Stomach (tissue), 9 donors: ENCODE results near the gene TSPAN16. TPM values are rescaled to one million over a fixed set of nuclear protein-coding genes. Genes with fewer than 3 reads are reported as not detected.

Experiments used
- DNase-seq, 2 donors: peaks; one replicate each; pipeline versions ENCODE4 v3.0.0 to v3.0.0-alpha.2; 2013 to 2019
- H3K27ac ChIP-seq, 5 donors: fragments of 200-600 bp in 4 of 5; sonication (generic) in 4 of 5; one replicate each; pipeline ENCODE4 v1.5.1; 2013 to 2019; ENCODE audit warnings: mild to moderate bottlenecking in 1 of 5, moderate library complexity in 1 of 5
- H3K27me3 ChIP-seq, 3 donors: fragments of 200-600 bp; sonication (generic); one replicate each; pipeline ENCODE4 v1.5.1; 2017 to 2019; ENCODE audit warnings: mixed run types in 1 of 3
- H3K36me3 ChIP-seq, 4 donors: fragments of 200-600 bp; sonication (generic); 1 replicate in 3 of 4; 2 replicates in 1 of 4; pipeline ENCODE4 v1.5.1; 2016 to 2019
- H3K4me1 ChIP-seq, 4 donors: fragments of 200-600 bp; sonication (generic); one replicate each; pipeline ENCODE4 v1.5.1; 2016 to 2019
- H3K4me3 ChIP-seq, 4 donors: fragments of 200-600 bp; sonication (generic) in 3 of 4; one replicate each; pipeline ENCODE4 v1.5.1; 2016 to 2019; ENCODE audit warnings: mild to moderate bottlenecking in 1 of 4
- H3K9me3 ChIP-seq, 4 donors: fragments of 200-600 bp; sonication (generic); one replicate each; pipeline ENCODE4 v1.5.1; 2016 to 2019
- EP300 ChIP-seq: sonication (generic); formaldehyde crosslinking; IDR thresholded peaks from one replicate; pipeline ENCODE4 v1.6.1; 2017; ENCODE audit warnings: antibody characterized with exemption
- POLR2A ChIP-seq, 4 donors: fragments of 450-650 bp; IDR thresholded peaks; one replicate each; pipeline ENCODE4 v1.6.1; 2016; ENCODE audit warnings: antibody characterized with exemption in 4 of 4, control low read depth in 2 of 4, mild to moderate bottlenecking in 1 of 4, moderate library complexity in 1 of 4
- POLR2AphosphoS5 ChIP-seq, 3 donors: sonication (generic); formaldehyde crosslinking; IDR thresholded peaks; one replicate each; pipeline ENCODE4 v1.6.1; 2016; ENCODE audit warnings: antibody characterized with exemption in 3 of 3
- WGBS, 5 donors: extraction: QIAGEN DNeasy Blood & Tissue Kit in 3 of 5; methylation state at CpG; one replicate each; pipeline versions ENCODE4 v1.1.5 to v1.1.7; 2013 to 2018; 5-methylcytosine and 5-hydroxymethylcytosine counted together
- intact Hi-C: fragments of 100-400 bp; cut with DNase I; formaldehyde crosslinking; loops from one replicate; pipeline ENCODE4 v1.15.1; 2023; ENCODE audit warnings: low total_unique reads
- polyA plus RNA-seq, 3 donors: library from polyadenylated mRNA; stranded (reverse); fragments of 200-250 nt; gene quantifications; one replicate each; pipeline ENCODE4 v1.2.3, GENCODE V29; 2013
- total RNA-seq, 5 donors: library from RNA; depleted of rRNA; stranded (reverse); fragments of >200 nt; gene quantifications; one replicate each; pipeline versions ENCODE4 v1.1.0 to v1.2.3, GENCODE V29; 2014 to 2016
- TF ChIP-seq, protein P1 (sequence below), 7 experiments: fragments of 450-650 bp in 4 of 7; fragments of 200-600 bp in 3 of 7; sonication (generic) in 3 of 7; IDR thresholded peaks; one replicate each; pipeline ENCODE4 v1.5.1; 2016 to 2019; ENCODE audit warnings: antibody characterized with exemption in 7 of 7, control low read depth in 2 of 7, mild to moderate bottlenecking in 1 of 7
- donor health status: healthy with polysubstance abuse.
- donor health status: Bipolar disorder and iron deficiency.
- donor health status: healthy.

TSPAN16 gene
- total and polyA plus RNA-seq, 8 donors: not detected

DNA sequence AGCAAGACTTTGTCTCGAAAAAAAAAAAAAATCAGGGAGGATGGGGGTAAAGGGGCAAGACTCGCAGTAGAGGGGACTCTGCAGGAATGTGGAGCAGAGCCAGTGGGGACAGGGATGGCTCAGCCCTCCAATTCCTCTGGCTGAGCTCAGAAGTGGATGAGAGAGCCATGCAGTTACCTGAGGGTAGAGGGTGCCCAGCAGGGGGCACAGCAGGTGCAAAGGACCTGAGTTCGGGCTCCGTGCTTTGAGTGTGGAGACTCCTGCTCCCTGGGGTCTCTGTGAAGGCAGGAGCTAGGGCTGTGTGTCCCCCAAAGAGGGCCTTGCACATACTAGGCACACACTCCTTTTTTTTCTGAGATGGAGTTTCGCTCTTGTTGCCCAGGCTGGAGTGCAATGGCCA is 41.3 kb upstream of the TSPAN16 start:
- 84 to 92% (median 89%) methylated on average over 4 to 5 of the region's 5 CpGs for WGBS, 5 donors
- no peak for DNase-seq
- H3K36me3 ChIP-seq: peaks cover 15 to 40% (median 38%) of the 10 kb centered on the region in 4 donors
- TF ChIP-seq, protein P1, sequence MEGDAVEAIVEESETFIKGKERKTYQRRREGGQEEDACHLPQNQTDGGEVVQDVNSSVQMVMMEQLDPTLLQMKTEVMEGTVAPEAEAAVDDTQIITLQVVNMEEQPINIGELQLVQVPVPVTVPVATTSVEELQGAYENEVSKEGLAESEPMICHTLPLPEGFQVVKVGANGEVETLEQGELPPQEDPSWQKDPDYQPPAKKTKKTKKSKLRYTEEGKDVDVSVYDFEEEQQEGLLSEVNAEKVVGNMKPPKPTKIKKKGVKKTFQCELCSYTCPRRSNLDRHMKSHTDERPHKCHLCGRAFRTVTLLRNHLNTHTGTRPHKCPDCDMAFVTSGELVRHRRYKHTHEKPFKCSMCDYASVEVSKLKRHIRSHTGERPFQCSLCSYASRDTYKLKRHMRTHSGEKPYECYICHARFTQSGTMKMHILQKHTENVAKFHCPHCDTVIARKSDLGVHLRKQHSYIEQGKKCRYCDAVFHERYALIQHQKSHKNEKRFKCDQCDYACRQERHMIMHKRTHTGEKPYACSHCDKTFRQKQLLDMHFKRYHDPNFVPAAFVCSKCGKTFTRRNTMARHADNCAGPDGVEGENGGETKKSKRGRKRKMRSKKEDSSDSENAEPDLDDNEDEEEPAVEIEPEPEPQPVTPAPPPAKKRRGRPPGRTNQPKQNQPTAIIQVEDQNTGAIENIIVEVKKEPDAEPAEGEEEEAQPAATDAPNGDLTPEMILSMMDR (IDR thresholded peaks at IDR 0.05): no peak
- TF ChIP-seq POLR2A (IDR thresholded peaks at IDR 0.05): no peak
- TF ChIP-seq POLR2AphosphoS5 (IDR thresholded peaks at IDR 0.05): no peak
- no peak for TF ChIP-seq EP300
- intact Hi-C loops: no loop called here
- no peak overlapping the region for H3K27ac ChIP-seq
- no peaks in the 10 kb centered on the region for H3K27me3 ChIP-seq
- H3K4me1 ChIP-seq: peaks cover 0 to 5% (median 0%) of the 10 kb centered on the region in 4 donors
- H3K4me3 ChIP-seq: no peak overlapping the region
- H3K9me3 ChIP-seq: no peaks in the 10 kb centered on the region

DNA sequence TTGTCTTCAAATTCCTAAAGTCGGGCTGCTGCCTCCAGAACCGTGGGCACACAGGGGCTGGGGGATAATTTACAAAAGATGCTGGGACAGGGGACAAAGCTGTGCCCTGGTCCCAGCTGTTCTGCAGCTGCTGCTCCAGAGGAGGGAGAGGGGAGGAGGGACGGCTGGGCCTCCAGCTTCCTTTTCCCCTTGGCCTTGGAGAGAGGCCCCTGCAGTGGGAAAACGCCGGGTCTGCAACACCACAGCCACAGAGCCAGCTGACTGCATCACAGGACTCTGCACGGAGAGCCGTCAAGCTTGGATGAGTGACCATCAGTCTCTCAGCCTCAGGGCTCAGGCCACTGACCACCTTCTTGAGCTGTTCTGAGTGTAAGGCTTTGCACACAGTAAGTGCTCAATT is 39.8 kb upstream of the TSPAN16 start:
- peaks cover 0 to 5% (median 3%) of the 10 kb centered on the region in 4 donors for H3K4me1 ChIP-seq
- TF ChIP-seq EP300: no peak
- TF ChIP-seq, protein P1 (IDR thresholded peaks at IDR 0.05): no peak
- no peak for TF ChIP-seq POLR2A (IDR thresholded peaks at IDR 0.05)
- TF ChIP-seq POLR2AphosphoS5 (IDR thresholded peaks at IDR 0.05): no peak
- 31 to 50% (median 38%) methylated on average over 6 to 7 of the region's 7 CpGs for WGBS, 5 donors
- intact Hi-C loops: no loop called here
- peak overlapping the region in 3 of 5 donors; percentile 30 to 55 (median 54) for H3K27ac ChIP-seq
- H3K9me3 ChIP-seq: no peaks in the 10 kb centered on the region
- no peak overlapping the region for H3K4me3 ChIP-seq
- H3K27me3 ChIP-seq: peaks cover 0 to 3% (median 0%) of the 10 kb centered on the region in 3 donors
- H3K36me3 ChIP-seq: peaks cover 6 to 25% (median 23%) of the 10 kb centered on the region in 4 donors
- peak in 1 of 2 donors; percentile 86 for DNase-seq

GRCh38 chr19:11257846-11258380 is 38.0 kb upstream of the TSPAN16 start:
- DNase-seq: peak in 1 of 2 donors; percentile 7
- intact Hi-C loops: no loop called here
- TF ChIP-seq POLR2AphosphoS5 (IDR thresholded peaks at IDR 0.05): no peak
- no peak for TF ChIP-seq EP300
- no peak for TF ChIP-seq POLR2A (IDR thresholded peaks at IDR 0.05)
- TF ChIP-seq, protein P1 (IDR thresholded peaks at IDR 0.05): no peak
- Histone ChIP-seq H3K36me3 (peaks cover 0 to 8% (median 6%) of the 10 kb centered on the region in 4 donors), H3K27me3 (peaks cover 0 to 19% (median 0%) of the 10 kb centered on the region in 3 donors), H3K27ac (no peak overlapping the region), H3K4me3 (no peak overlapping the region), H3K9me3 (no peaks in the 10 kb centered on the region), H3K4me1 (peaks cover 5 to 21% (median 17%) of the 10 kb centered on the region in 4 donors)
- WGBS, 5 donors: 80 to 89% (median 87%) methylated on average over 3 of the region's 3 CpGs

GRCh38 chr19:11260996-11261395 is 35.0 kb upstream of the TSPAN16 start:
- H3K4me3 ChIP-seq: peak overlapping the region; percentile 92 to 99 (median 95)
- no peak for TF ChIP-seq POLR2AphosphoS5 (IDR thresholded peaks at IDR 0.05)
- no peaks in the 10 kb centered on the region for H3K36me3 ChIP-seq
- H3K27me3 ChIP-seq: peaks cover 0 to 19% (median 0%) of the 10 kb centered on the region in 3 donors
- WGBS, 5 donors: 73 to 82% (median 78%) methylated on average over 5 of the region's 5 CpGs
- H3K27ac ChIP-seq: peak overlapping the region in 2 of 5 donors; percentile 90 to 91
- H3K4me1 ChIP-seq: peaks cover 24 to 44% (median 37%) of the 10 kb centered on the region in 4 donors
- peak in 1 of 2 donors; percentile 13 for DNase-seq
- intact Hi-C loops: no loop called here
- no peaks in the 10 kb centered on the region for H3K9me3 ChIP-seq

DNA sequence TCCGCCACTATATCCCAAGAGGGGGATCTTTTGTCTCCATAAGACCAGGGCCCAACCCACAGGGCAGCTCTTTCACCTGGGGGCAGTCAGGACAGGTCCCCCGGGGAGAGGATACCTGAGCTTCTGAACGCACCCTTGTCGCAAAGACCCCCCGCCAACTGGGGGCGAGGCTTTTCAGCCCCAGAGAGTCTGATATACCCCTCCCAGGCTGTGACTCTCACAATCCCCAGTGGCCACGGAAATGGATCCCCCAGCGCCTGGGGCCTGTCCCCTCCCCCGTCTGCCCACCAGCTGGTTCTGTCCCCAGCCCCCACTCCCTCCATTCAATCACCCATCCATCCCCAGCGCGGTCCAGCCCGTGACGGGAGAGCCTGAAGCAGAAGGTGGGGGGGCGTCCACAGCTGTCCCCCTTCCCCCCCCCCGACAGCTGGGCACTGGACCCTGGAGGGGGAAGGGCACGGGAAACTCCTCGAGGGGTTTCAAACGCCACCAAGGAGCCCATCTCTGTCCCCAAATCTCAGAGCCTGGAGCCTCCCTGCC is 34.5 kb upstream of the TSPAN16 start:
- Histone ChIP-seq H3K4me3 (peak overlapping the region; percentile 92 to 99 (median 95)), H3K4me1 (peaks cover 24 to 48% (median 39%) of the 10 kb centered on the region in 4 donors), H3K9me3 (no peaks in the 10 kb centered on the region), H3K27ac (peak overlapping the region; percentile 86 to 91 (median 88)), H3K36me3 (no peaks in the 10 kb centered on the region), H3K27me3 (peaks cover 0 to 19% (median 0%) of the 10 kb centered on the region in 3 donors)
- intact Hi-C loops: no loop called here
- WGBS, 5 donors: 23 to 39% (median 25%) methylated on average over 14 to 18 of the region's 18 CpGs
- peak in 1 of 2 donors; percentile 70 for DNase-seq
- TF ChIP-seq EP300 (no peak), POLR2A (IDR thresholded peaks at IDR 0.05) (no peak), POLR2AphosphoS5 (IDR thresholded peaks at IDR 0.05) (no peak)
- TF ChIP-seq, protein P1 (IDR thresholded peaks at IDR 0.05): no peak
